ENCODE measurements around the gene RSPO4. TPM values are rescaled to one million over a fixed set of nuclear protein-coding genes. Genes with fewer than 3 reads are reported as not detected.

Gene RSPO4
- total RNA-seq, 1 donor from 2014 or later: not detected

GRCh38 chr20:967796-968742 is 34.0 kb downstream of the RSPO4 start:
- DNase-seq: peak; percentile 10

GRCh38 chr20:965956-966355 is 36.2 kb downstream of the RSPO4 start:
- no peak for DNase-seq

GRCh38 chr20:963795-964194 is 38.3 kb downstream of the RSPO4 start:
- DNase-seq: no peak

- no peak for DNase-seq
Observed at GRCh38 chr20:962683-963082, 39.4 kb downstream of the RSPO4 start.

DNA sequence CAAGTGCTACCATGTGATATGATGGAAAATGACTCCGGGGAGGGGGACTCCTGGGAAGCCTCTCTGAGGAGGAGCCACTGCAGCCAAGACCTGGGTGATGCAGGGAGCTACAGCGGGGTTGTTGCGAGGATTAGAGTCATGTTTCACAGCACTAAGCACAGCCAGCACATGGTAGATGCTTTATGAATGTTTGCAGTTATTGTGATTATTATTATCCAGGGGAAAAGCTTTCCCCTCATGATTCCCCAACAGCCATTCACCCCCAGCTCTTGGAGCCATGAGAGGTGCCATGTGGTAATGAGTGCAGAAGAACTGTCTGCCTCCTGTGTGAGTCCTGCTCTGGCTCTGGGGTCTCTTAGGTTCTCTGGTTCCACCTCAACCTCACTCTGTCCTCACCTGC is 39.9 kb downstream of the RSPO4 start:
- no peak for DNase-seq

- DNase-seq: no peak
Observed at GRCh38 chr20:961768-962167, 40.3 kb downstream of the RSPO4 start.

- DNase-seq: no peak
Observed at GRCh38 chr20:959996-960615, 42.0 kb downstream of the RSPO4 start.

DNA sequence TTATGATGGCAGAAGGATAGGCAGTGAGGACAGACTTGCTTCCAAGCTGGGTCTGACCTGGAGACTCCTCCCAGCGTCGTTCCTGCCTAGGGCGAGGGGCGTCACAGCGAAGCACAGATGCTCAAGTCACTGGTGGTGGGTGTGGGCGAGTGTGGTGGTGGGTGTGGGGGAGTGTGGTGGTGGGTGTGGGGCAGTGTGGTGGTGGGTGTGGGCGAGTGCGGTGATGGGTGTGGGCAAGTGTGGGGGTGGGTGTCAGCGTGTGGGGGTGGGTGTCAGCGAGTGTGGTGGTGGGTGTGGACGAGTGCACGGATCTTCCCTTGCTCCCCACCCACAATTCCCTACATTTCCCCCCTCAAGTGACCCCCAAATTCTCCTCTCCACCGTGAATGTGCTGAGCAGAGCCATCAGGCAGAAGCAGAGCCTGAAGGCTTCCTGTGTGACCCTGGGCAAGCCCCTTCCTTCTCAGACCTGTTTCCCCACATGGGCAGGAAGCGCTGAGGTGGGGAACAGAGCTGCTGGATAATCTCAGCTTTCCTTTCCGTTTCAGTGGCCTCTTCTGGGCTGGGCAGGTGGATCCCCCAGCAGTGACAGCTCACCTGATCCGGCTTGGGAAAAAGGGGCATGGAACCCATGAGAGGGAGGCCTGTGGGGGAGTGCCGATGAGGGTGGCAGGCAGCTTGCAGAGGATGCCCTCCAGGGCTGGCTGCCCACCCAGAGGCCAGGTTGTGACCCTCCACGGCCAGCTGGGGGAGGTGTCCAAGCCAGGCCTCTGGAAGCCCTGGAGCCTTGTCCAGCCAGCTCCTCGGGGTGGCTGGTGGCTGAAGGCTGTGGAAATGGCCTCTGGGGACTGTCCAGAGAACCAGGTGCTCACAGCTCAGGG is 42.9 kb downstream of the RSPO4 start:
- no peak for DNase-seq

DNA sequence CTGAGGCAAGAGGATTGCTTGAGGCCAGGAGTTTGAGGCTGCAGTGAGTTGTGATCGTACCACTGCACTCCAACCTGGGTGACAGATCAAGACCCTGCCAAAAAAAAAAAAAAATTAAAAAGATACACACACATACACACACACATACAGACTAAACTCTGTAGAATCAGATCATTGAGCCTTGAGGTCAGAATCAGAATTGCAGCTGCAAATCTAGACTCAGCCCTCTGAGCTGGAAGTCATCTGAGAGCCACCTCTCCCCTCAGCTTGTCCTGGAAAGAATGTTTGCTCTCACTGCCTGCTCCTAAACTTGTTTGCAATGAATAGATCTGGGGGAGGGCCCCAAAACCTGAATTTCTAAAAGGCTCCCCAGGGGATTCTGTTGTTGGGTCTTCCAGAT is 44.6 kb downstream of the RSPO4 start:
- no peak for DNase-seq

DNA sequence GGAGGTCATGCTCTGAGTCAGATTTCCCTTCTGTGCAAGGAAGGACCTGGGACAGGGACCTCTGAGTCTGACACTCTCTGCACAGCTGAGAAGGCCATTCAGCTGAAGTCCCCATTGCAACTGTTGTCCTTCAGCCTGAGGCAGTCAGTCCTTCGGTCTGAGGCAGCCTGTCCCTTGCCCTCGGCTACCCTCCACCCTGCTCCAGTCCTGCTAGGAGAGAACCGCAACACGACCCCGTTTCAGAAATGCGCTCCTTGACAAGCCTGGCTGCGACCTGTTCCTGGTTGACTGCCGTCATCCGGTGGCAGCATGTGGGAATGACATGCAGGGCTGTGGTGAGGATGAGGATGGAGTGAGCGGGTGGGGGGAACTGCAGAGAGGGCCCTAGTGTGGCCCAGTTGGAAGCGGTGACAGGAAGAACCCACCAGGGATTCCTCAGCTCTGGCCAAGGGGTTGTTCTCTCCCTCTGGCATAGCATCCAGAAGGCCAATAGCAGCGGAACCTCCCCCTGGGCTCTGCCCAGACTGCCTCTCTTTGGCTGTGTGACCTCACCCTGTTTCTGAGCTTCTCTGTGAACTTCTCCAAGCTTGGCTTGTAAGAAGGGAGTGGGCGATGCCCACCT is 45.7 kb downstream of the RSPO4 start:
- peak; percentile 81 for DNase-seq

GRCh38 chr20:955656-956055 is 46.5 kb downstream of the RSPO4 start:
- DNase-seq: no peak

DNA sequence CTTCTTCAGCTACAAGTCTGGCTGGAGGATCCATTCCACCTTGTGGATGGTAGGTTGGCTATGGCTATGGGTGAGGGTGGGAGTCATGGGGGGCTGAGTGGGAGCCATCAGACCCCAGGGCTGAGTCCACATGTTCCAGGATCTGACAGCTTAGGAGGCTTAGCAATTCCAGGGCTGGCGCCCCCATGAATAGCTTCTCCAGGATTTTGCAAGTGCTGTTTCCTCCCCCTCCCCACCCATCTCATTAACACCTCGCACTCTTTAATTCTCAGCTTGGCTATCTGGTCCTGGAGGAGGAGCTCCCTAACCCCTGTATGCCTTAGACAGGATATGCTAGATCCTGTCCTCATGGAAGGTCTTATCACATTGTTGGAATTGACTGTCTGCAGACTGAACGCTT is 47.0 kb downstream of the RSPO4 start:
- no peak for DNase-seq

- peak; percentile 32 for DNase-seq
Observed at GRCh38 chr20:953742-954141, 48.4 kb downstream of the RSPO4 start.

- DNase-seq: no peak
Observed at GRCh38 chr20:952196-952795, 49.8 kb downstream of the RSPO4 start.

DNA sequence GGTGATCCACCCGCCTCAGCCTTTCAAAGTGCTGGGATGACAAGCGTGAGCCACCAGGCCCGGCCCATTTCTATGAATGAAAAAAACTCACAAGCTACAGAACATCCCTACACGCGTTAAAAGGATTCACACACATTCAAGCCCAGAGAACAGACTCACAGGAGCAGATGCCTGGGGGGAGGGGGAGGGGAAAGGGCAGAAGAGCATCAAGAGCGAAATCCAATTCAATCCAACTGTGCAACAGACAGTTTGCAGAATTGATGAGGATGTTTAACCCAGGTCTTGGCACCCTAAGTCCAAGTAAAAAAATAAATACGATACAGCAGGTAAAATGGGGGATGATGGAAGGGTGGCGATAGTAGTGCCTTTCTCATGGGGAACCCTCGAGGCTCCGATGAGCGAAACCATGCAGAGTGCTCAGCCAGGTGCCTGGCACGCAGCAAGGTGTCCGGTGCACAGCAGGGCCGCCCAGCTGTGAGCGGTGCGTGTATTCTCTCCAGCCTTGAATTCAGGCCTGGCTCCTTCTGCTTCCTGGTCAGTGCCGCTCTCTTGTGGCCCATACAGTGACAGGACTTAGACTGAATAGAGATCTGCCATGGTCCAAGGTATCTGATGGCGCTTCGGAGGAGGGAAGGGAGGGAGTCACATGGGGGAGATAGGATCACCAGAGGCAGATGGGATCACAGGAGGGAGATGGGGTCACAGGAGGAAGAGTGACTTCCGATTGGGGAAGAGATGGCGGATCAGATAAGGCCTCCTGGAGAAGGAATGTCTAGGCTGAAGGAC is 50.5 kb downstream of the RSPO4 start:
- DNase-seq: no peak

DNA sequence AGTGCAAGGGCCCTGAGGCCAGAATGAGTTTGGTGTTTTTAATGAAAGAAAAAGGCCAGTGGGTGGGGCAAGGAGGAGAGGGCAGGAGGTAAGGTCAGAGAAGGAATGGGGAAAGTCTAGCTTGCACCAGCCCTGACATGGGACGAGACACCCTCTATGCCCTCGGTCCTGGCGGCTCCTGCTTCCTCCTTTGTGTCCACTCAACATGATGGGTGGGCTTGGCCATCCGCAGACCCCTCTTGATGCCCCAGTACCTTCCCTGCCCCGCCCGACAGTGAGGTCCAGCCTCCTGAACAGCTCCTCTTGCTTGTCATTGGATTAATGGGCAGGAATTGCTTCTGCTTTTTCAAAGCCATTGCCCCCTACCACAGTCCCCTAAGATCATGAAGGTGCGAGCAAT is 52.4 kb downstream of the RSPO4 start:
- no peak for DNase-seq

DNA sequence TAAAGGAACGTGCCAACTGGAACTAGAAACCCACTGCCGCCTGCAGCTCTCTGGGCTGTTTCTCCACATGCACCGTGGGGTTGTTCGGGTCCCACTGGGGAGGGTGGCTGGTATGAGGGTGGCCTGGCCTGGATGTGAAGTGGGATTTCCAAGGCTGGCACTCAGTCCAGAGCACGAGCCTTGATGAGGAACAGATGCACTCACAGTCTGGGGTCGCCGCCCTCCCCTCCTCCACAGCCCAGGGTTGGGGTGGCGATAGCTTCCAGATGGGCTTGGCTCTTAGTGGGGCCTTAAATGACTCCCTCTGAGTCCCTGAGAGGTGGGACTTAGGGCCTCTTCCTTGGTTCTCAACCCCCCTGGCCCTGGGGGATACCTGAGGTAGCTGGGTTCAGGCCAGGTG is 55.3 kb downstream of the RSPO4 start:
- no peak for DNase-seq

- DNase-seq: no peak
Observed at GRCh38 chr20:945841-946240, 56.3 kb downstream of the RSPO4 start.

GRCh38 chr20:944774-945410 is 57.2 kb downstream of the RSPO4 start:
- DNase-seq: no peak

GRCh38 chr20:944148-944547 is 58.0 kb downstream of the RSPO4 start:
- DNase-seq: no peak

- DNase-seq: no peak
Observed at GRCh38 chr20:942611-943010, 59.5 kb downstream of the RSPO4 start.
